ENCODE measurements around the gene TRPV3. TPM values are rescaled to one million over a fixed set of nuclear protein-coding genes. Genes with fewer than 3 reads are reported as not detected.
A peak's percentile ranks its signal among the peaks of the same experiment; 100 is the strongest.
"Not testable (repeated sequence)": the region's sequence is repeated elsewhere in the genome, so short reads cannot be mapped to it uniquely, and the experiment has no call there.

Gene TRPV3
- 0.82 TPM for total RNA-seq

DNA sequence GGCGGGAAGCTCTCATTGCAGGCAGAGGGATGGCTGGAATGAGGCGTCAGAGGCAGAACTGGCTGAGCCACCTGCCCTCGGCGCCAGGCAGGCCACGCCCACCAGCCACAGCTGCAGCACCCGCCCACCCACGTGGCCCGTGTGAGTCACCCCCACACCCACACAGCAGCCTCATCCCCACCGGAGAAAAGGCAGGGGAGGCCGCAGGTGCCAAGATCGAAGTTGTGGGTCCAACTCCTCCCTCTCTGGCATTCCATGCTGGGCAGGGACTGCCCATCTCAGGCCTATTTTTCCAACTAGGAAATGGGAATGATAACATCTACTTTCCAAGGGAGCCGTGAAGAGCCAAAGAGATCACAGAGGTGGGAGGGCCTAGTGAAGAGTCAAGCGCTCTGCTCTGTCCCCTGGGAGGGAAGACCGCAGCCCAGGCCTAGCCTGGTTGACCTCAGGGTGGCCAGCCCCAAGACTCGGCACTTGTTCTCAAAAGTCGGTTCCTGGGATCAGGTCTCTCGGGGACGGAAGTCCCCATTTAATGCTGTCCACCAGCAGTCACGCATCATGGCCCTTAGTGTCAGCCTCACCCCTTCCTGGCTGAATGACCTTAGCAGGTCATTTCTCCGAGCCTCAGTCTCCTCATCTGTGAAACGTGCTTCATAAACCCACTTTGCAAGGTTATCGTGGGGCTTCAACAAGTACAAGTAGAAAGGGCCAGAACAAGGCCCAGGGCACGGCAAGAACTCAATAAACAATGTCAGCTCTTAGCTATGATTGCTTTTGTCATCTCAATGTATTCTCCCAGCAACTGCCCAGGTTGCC lies at the start of gene TRPV3:
Gene TRPV3 (minus strand): TSS at position 45 of the 816 bp plus-strand sequence. CDS start 2,962 bp downstream, outside the sequence.
- DNase-seq (ENCODE audit: low spot score in 2 of 2): no peak
- FAIRE-seq: no peak

DNA sequence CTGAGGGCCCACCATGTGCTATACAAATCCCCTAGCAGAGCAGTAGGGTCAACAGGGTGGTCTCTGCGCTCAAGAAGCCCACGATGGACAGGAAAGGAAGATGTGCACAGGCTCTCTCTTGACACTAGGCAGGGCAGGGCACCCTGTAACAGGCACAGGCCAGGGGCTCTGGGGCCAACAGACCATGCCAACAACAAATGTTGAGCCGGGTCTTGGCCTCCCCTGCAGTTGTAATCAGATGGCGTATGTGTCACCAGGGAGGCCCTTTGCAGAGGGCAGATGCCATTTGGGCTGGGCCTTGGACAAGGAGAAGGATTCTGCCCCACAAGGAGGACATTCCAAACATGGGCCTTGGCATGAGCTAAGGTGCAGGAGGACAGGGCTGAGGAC lies 46.3 kb upstream of the TRPV3 start:
- no peak for FAIRE-seq

DNA sequence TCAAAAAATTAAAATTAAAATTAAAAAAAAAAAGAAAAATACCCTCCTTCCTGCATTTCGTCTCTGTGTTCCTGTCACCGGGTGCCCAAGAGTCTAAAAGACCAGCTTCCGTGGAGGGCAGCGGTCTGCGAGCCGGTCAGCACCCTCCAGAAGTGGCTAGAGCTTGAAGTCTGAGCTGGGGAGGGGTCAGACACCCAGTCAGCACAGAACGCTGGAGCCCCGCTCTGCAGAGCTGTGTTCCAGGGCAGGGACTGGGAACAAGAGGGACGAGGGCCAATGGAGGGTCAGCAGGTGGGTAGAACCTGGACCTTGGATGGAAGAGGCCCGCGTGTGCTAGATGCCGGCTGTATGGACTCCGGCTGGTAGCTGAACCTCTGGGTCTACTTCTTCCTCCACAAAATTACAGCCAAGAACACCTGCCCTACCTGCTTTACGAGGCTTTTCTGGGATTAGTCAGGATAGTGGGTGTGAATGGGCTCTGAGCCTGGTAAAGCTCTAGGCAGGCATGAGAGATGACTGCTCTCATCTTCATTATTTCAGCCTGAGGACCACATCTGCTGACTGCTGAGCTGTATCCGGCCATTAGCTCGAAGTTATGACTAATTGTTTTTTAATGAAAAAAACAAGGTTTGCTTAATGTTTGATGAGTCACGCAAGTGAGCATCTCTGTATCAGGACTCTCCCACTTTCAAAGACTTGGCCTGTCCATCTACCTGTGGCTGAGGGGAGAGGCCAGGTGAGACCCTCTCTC lies 45.7 kb upstream of the TRPV3 start:
- DNase-seq (ENCODE audit: low spot score in 2 of 2) (no peak), FAIRE-seq (no peak)

More for the DNA sequence above, 46.3 kb upstream of the TRPV3 start:
- no peak for DNase-seq (ENCODE audit: low spot score in 2 of 2)

DNA sequence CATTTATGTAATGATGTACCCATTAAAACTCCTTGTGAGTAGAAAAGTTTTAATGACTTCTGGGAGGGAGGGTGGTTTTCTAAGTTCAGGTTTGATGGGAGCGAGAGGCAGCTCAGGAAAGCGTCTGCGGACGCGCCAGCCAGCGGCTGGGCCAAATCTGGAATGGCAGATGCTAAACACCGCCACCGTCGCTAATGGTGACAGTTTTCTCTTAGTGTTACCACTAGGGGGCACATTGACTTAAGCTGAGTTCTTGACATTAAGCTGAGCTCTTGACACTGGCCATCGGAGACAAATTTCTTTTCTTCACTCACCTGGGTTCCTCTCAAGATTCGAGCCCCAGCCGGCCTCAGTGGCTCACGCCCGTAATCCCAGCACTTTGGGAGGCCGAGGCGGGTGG lies 44.9 kb upstream of the TRPV3 start:
- DNase-seq (ENCODE audit: low spot score in 2 of 2) (no peak), FAIRE-seq (no peak)

DNA sequence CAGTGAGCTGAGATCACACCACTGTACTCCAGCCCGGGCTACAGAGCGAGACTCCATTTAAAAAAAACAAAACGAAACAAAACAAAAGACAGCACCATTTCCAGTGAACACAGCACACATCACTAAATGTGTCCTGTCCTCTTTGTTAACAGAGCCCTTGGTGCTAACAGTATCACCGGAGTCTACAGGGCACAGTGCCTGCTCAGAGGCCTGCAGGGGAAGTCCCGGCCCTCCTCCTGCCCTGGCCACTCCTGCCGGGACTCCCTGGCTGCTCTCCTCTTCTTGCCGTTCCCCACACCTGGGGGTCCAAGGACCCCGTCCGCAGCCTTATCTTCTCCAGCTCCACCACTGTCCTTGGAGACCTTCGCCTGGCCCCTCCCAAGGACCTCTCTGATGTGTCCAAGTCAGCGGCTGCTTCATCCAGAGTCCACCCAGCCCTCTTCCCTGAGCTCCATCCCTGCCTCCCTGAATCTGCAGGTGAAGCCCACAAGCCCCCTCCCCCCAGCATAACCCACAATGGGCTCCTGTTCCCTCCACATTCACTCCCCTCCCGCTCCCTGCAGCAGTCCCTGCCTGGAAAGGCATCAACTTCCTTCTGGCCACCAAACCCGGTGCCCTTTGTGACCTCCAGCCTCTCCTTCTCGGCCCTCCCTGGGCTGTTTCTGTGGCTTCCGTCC lies 43.1 kb upstream of the TRPV3 start:
- DNase-seq (ENCODE audit: low spot score in 2 of 2): no peak
- no peak for FAIRE-seq

DNA sequence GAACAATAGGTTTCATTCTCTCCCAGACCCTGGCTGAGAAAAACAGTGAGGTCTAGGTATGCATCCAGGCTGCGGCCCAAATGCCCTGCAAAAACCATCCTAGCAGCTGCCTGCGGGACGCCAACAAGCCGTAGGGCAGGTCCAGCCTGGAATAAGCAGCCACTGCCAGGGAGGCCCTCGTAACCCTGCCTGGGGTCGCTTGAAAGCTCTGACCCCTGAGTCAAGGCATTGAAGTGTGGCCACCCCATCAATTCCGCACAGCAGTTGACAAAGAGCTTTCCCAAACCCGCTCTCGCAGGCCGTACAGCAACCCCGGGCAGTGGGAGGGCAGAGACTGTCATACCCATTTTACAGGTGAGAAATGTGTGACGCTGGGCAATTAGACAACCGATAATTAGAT lies 40.5 kb upstream of the TRPV3 start:
- DNase-seq (ENCODE audit: low spot score in 2 of 2) (no peak), FAIRE-seq (no peak)

DNA sequence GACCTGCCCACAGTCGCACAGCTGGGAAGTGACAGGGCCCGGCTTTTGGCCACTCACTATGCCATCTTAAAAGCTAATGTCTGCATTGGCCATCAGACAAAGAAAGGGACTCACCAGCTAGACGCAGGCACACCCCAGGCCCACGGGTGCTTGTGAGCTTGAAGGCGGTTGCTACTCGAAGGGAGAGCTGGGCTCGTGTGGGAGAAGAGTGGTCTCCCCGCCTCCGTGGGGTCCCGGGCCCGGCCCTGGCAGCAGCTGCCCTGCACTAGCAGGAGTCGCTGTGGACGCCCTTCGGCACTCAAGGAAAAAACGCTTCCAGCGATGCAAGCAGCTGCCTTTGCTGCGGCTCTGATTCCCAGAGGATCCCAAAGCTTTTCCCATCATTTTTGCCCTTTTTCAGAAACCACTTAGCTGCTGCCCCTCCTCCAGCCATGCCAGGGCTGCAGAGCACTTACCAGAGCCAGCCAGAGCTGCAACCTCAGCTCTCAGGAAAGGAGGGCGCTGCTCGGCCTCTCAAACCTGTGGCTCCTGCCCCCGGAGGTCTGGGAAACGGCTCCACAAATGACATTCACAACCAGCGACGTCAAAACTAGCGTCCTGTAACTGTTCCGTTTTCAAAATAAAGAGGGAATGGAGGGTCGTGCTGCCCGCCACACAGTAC lies 39.3 kb upstream of the TRPV3 start:
- FAIRE-seq: no peak
- DNase-seq (ENCODE audit: low spot score in 2 of 2): no peak

DNA sequence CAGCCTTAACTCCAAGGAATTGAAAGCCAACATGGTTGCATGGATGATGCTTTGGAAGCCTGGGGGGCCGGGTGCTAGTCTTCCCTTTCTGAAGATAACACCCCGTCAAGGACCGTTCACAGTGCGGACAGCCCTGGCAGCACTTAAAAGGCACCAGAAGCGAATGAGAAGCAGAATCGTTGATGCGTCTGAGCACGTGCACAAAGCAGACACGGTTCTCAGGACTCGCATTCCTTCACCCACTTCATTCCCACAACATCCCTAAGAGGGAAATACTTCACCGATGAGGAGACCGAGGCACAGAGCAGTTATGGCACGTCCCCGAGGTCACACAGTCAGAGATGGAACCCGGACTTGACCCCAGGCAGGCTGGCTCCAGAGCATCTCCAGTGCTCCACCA lies 37.4 kb upstream of the TRPV3 start:
- FAIRE-seq (no peak), DNase-seq (ENCODE audit: low spot score in 2 of 2) (no peak)

DNA sequence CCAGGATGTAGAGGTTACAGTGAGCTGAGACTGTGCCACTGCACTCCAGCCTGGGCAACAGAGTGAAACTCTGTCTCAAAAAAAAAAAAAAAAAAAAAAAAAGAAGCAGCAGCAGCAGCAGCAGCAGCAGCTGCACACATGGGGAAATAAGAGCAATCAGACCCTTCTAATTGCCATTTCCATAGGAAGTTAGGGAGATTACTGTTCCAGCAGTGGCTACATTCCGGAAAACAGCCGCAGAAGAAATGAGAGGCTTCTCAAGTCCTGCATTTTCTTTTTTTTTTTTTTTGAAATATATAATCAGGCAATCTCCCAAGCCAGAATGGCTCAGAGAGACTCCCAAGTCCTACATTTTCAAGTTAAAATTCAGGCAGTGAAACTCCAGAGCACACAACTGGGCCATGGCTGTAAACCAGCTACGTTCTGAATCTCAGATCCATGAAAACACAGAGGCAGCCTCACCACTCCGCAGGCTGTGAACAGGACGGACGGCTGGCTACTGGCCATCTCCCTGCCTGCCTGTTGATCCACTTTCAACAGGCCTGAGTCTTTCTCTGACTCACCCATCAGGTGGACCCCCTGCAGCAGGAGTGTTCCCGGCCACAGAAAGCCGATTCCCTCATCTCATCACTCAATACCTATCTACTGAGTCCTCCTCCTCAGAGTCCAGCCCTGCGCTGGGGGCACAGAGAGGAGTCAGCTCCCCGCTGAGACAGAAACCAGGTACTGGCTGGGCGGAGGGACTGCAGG lies 36.6 kb upstream of the TRPV3 start:
- DNase-seq (ENCODE audit: low spot score in 2 of 2) (peak; percentile 41 to 77), FAIRE-seq (no peak)

DNA sequence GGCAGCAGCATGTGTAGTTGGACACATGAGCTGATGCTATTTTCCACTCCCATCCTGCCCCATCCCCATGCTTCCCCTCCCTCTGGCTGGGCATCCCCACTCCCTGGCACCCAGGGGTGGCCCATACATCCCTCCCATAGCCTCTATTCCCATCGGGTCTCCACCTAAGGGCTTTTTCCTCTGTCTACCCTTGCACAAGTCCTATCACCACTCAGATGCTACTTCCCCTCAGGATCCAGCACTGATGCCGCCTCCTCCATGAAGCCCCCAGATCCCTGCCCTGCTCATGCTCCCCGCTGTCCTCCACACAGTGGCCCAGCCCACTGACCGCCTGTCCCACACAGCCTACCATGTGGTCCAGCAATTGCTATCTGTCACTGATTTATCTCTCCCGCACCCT lies 35.8 kb upstream of the TRPV3 start:
- DNase-seq (ENCODE audit: low spot score in 2 of 2): no peak

DNA sequence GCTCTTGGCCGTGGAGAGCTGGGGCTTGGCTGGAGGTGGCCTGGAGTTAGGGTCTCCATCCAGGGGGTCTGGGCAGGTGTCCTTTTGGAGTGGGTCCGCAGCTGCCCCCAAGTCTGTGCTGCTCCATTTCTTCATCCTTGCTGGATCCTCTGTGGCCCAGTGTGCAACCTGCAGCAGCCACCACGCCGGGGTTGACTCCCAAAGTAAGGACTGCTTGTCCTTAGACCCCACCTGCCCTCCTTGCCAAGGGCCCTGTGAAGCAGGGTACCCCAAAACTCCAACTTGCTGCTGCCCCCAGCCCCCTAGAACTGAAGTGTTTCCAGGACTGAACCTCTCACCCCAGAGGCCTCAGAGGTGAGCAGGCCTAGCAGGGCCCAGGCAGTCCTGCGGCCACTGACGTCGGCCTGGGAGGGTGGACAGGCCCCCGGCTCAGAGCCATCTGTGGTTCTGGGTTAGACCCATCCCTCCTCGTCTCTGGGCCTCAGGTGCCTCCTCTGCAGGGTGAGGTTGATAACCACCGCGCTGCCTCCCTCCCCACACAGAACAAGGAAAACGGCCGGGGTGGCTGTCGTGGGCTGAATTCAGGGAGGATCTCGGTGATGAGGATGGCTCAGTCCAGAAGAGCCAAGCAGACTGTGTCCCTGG lies 34.7 kb upstream of the TRPV3 start:
- DNase-seq (ENCODE audit: low spot score in 2 of 2) (no peak), FAIRE-seq (no peak)

More for the DNA sequence above, 35.8 kb upstream of the TRPV3 start:
- FAIRE-seq: no peak

DNA sequence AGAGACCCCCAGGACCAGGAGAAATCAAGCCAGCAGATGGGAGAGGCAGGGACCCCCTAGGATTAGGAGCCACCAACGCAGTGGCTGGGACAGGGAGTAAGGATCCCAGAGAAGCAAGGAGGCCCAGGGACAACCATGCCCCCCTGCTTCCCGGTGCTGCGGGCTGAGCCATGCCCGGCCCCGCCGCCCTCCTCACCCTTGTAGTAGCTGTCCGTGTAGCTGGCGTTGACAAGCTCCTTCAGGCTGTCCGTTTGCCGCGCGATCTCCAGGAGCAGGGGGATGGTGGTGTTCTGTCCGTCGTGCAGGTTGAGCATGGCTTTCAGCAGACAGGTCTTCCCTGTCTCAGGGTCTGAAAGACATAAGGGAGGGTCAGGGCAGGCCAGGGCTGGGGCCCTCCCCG lies 33.2 kb upstream of the TRPV3 start:
- FAIRE-seq: no peak
- DNase-seq (ENCODE audit: low spot score in 2 of 2): no peak

DNA sequence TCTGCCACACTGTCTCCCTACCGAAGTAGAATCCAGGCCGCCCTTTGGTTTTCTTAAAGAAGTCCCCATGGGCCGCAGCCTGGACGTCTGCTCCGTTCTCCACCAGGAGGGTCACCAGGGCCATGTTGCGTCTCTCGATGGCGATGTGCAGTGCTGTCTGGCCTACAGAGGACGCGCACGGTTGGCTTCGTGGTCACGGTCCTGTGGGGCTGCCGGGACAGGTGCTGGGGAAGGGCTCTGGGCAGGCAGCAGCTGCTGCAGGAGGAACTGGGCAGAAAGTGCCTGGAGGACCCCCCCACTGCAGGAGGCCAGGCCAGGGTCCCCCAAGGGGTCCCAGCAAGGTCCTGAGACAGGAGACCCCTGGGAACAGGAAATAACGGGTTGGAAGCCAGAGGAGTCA lies 32.6 kb upstream of the TRPV3 start:
- no peak for DNase-seq (ENCODE audit: low spot score in 2 of 2)
- FAIRE-seq: no peak

DNA sequence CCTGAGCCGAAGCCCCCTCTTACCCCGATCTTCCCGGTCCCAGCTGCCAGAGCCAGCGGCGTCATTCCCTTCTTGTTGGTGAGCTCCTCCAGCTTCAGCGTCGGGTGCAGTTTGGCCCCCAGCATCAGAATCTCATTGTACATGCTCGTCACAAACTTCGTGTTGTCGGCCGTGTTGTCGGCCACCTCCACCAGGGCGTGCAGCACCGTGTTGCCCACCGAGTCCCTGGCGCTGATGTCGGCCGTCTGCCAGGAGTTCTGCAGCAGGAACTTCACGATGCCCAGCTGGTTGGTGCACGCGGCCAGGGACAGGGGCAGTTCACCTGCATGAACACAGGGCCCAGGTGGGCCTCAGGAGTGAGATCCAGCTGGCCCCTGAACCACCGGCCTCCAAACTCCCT lies 32.2 kb upstream of the TRPV3 start:
- FAIRE-seq (no peak), DNase-seq (ENCODE audit: low spot score in 2 of 2) (no peak)

DNA sequence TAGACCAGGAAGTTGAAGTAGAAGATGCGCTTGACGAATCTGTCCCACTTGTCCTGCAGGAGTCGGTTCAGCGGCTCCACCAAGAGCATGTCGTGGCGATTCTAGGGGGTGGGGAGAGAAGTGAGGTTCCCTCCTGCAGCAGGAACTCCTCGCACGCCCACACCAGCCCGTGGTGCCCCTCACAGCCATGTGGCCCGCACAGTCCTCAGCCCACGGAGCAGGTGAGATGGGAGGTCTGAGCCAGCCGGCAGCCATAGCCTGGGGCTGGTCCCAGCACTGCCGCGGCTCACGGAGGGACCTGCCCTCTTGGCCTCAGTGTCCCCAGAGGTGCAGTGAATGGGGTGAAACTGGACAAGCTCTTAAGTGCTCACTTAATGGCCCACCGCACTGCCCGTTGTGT lies 28.2 kb upstream of the TRPV3 start:
- FAIRE-seq: no peak
- no peak for DNase-seq (ENCODE audit: low spot score in 2 of 2)

DNA sequence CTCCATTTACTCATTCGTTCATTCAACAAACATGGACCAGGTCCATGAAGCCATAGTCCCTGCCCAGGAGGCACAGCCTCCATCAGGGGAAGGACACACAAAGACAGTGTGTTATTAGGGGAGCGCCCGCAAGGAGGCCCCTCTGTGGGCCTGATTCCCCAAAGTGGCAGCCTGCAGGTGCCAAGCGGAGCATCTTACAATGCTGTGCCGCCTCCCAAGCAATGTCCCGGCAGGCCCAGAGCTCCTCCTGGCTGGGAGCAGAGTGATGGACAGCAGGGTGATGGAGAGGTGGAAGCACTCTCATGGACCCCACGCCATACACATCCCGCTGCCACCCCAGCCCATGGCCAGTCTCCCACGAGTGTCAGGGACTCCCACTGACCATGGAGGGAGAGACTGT lies 25.8 kb upstream of the TRPV3 start:
- FAIRE-seq: no peak
- DNase-seq (ENCODE audit: low spot score in 2 of 2): no peak

DNA sequence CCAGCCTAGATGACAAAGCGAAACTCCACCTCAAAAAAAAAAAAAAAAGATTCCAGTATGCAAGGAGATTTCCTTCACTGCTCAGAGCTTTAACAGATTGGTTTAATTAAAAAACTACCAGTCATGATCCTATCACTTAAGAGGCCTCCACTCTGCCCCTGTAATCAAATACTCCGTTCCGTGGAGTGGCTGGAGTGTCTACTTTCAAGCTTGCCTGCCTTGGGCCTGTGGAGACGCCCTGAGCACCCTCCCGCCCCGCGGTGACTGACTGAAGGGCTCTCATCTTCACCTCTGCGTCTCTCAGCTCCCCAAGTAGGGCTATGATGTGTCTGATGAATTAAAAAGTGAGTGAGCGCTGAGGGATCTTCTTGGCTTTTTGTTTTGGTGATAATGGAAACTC lies 25.3 kb upstream of the TRPV3 start:
- no peak for DNase-seq (ENCODE audit: low spot score in 2 of 2)
- FAIRE-seq: no peak

DNA sequence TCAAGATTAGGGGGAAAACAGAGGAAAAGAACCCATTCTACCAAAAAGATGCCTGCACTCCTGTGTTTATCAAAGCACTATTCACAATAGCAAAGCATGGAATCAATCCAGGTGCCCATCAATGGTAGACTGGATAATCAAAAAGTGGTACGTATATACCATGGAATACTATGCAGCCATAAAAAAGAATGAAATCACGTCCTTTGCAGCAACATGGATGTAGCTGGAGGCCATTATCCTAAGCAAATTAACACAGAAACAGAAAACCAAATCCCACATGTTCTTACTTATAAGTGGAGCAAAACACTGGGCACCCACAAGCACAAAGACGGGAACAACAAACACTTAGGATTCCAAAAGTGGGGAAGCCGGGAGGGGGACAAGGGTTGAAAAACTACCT lies 21.1 kb upstream of the TRPV3 start:
- FAIRE-seq; DNase-seq (ENCODE audit: low spot score in 2 of 2): not testable (repeated sequence)

DNA sequence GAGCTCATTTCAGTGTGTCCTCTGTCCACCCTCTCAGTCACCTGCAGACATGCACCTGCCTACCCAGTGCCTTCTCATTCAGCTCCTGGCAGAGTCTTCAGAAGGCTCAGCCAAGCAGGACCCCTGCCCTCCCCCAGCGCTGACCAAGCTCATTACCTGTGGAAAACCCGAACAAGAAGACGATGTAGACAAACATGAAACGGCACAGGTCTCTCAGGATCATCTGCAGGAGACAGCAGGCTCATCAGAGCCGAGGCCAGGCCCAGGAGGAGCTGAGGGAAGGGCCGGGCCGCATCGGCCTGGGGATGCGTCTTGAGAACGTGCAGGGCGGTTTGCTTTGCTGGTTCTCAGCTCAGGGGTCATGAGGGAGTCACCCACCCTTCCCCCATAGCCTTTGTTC lies 19.4 kb upstream of the TRPV3 start:
- DNase-seq (ENCODE audit: low spot score in 2 of 2) (no peak), FAIRE-seq (no peak)

DNA sequence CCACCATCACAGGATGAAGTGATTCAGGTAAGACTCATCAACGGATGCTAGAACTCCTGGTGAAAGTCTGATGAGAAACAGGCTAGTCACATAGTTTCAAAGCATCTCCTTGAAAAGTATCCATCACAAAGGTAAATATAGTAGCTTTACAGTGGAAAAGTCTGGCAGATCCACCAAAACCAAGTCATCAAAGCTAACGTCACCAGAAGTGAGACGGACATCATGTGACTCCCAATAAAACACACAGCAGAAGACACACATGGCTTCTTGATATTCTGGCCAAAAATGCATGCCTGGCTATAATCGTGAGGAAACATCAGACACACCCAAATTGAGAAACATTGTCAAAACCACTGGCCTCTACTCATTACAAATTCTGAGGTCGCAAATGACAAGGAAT lies 17.9 kb upstream of the TRPV3 start:
- FAIRE-seq (no peak), DNase-seq (ENCODE audit: low spot score in 2 of 2) (no peak)
